Measurements from ENCODE around the gene DCUN1D2. TPM values are rescaled to one million over a fixed set of nuclear protein-coding genes. Genes with fewer than 3 reads are reported as not detected.

DCUN1D2 gene
- total RNA-seq, result 10 to 100 TPM; 18.7 to 28.4 (median 20.2) TPM

- Histone ChIP-seq H3K27ac (peak within 1 kb of the TSS; percentile 89 to 96 (median 92)), H3K4me1 (peaks cover 11 to 59% (median 43%) of the 10 kb centered on the region in 4 donors), H3K4me3 (peak within 1 kb of the TSS; percentile 75 to 96 (median 80)), H3K9me3 (no peaks in the 10 kb centered on the region), H3K36me3 (peaks cover 0 to 4% (median 0%) of the 10 kb centered on the region in 4 donors), H3K27me3 (no peaks in the 10 kb centered on the region)
- TF ChIP-seq EP300 (IDR thresholded peaks at IDR 0.05; ENCODE audit: low read depth), result no peak
- TF ChIP-seq POLR2AphosphoS5 (IDR thresholded peaks at IDR 0.05), result peak; percentile 76 to 88 (median 78)
- peak; percentile 80 for TF ChIP-seq POLR2A (IDR thresholded peaks at IDR 0.05)
- no peak for TF ChIP-seq CTCF (IDR thresholded peaks at IDR 0.05)
- peak; percentile 94 for DNase-seq
- intact Hi-C loops (cut with DNase I; ENCODE audit: low total_unique reads) (no loop called here), in situ Hi-C loops (cut with MboI; ENCODE audit: low pct_ligation_motif_present in 1 of 4, low pct_unique_long_range_greater_than_20kb in 1 of 4, low sequenced_read_pairs in 3 of 4) (no loop called here)
- 0 to 1% methylated on average over 8 to 46 of the region's 115 CpGs for WGBS, 2 donors (ENCODE audit: low coverage in 1 of 2)
Measured at GRCh38 chr13:113490496-113491417, at the start of gene DCUN1D2. TSS of gene DCUN1D2 (minus strand) at chr13:113490711. CDS start at chr13:113490669, 42 bp downstream.

- Histone ChIP-seq H3K4me3 (no peak overlapping the region), H3K27ac (no peak overlapping the region), H3K4me1 (peaks cover 0 to 8% (median 2%) of the 10 kb centered on the region in 4 donors), H3K9me3 (no peaks in the 10 kb centered on the region), H3K36me3 (no peaks in the 10 kb centered on the region), H3K27me3 (no peaks in the 10 kb centered on the region)
- no peak for DNase-seq
- in situ Hi-C loops (cut with MboI; ENCODE audit: low pct_ligation_motif_present in 1 of 4, low pct_unique_long_range_greater_than_20kb in 1 of 4, low sequenced_read_pairs in 3 of 4), result no loop called here
- WGBS, 2 donors (ENCODE audit: low coverage in 1 of 2), result 96 to 98% methylated on average over 7 to 15 of the region's 15 CpGs
- TF ChIP-seq EP300 (IDR thresholded peaks at IDR 0.05; ENCODE audit: low read depth), result no peak
- intact Hi-C loops (cut with DNase I; ENCODE audit: low total_unique reads), result no loop called here
Measured at GRCh38 chr13:113539822-113540221, 49.3 kb upstream of the DCUN1D2 start.

- peaks cover 0 to 10% (median 5%) of the 10 kb centered on the region in 4 donors for H3K4me1 ChIP-seq
- intact Hi-C loops (cut with DNase I; ENCODE audit: low total_unique reads) (no loop called here), in situ Hi-C loops (cut with MboI; ENCODE audit: low pct_ligation_motif_present in 1 of 4, low pct_unique_long_range_greater_than_20kb in 1 of 4, low sequenced_read_pairs in 3 of 4) (no loop called here)
- no peaks in the 10 kb centered on the region for H3K36me3 ChIP-seq
- no peaks in the 10 kb centered on the region for H3K9me3 ChIP-seq
- H3K4me3 ChIP-seq, result no peak overlapping the region
- H3K27ac ChIP-seq, result no peak overlapping the region
- no peak for TF ChIP-seq EP300 (IDR thresholded peaks at IDR 0.05; ENCODE audit: low read depth)
- TF ChIP-seq POLR2AphosphoS5 (IDR thresholded peaks at IDR 0.05), result no peak
- TF ChIP-seq CTCF (IDR thresholded peaks at IDR 0.05), result no peak
- no peak for TF ChIP-seq POLR2A (IDR thresholded peaks at IDR 0.05)
- DNase-seq, result no peak
- WGBS, 2 donors (ENCODE audit: low coverage in 1 of 2), result 73 to 96% methylated on average over 3 to 18 of the region's 18 CpGs
- H3K27me3 ChIP-seq, result no peaks in the 10 kb centered on the region
Measured at GRCh38 chr13:113539176-113539575, 48.7 kb upstream of the DCUN1D2 start.

- TF ChIP-seq POLR2AphosphoS5 (IDR thresholded peaks at IDR 0.05) (no peak), EP300 (IDR thresholded peaks at IDR 0.05; ENCODE audit: low read depth) (no peak), POLR2A (IDR thresholded peaks at IDR 0.05) (no peak)
- Histone ChIP-seq H3K9me3 (no peaks in the 10 kb centered on the region), H3K27ac (no peak overlapping the region), H3K4me1 (peaks cover 0 to 10% (median 5%) of the 10 kb centered on the region in 4 donors), H3K36me3 (no peaks in the 10 kb centered on the region), H3K4me3 (no peak overlapping the region), H3K27me3 (no peaks in the 10 kb centered on the region)
- no peak for DNase-seq
- WGBS, 2 donors (ENCODE audit: low coverage in 1 of 2), result 88 to 97% methylated on average over 5 to 28 of the region's 28 CpGs
- in situ Hi-C loops (cut with MboI; ENCODE audit: low pct_ligation_motif_present in 1 of 4, low pct_unique_long_range_greater_than_20kb in 1 of 4, low sequenced_read_pairs in 3 of 4), result no loop called here
- intact Hi-C loops (cut with DNase I; ENCODE audit: low total_unique reads), result no loop called here
Measured at GRCh38 chr13:113538689-113539058, 48.2 kb upstream of the DCUN1D2 start.

GRCh38 chr13:113537909-113538688, 47.6 kb upstream of the DCUN1D2 start:
- intact Hi-C loops (cut with DNase I; ENCODE audit: low total_unique reads) (no loop called here), in situ Hi-C loops (cut with MboI; ENCODE audit: low pct_ligation_motif_present in 1 of 4, low pct_unique_long_range_greater_than_20kb in 1 of 4, low sequenced_read_pairs in 3 of 4) (no loop called here)
- no peaks in the 10 kb centered on the region for H3K9me3 ChIP-seq
- DNase-seq, result no peak
- H3K4me1 ChIP-seq, result peaks cover 0 to 10% (median 5%) of the 10 kb centered on the region in 4 donors
- TF ChIP-seq POLR2AphosphoS5 (IDR thresholded peaks at IDR 0.05) (no peak), POLR2A (IDR thresholded peaks at IDR 0.05) (no peak), CTCF (IDR thresholded peaks at IDR 0.05) (no peak), EP300 (IDR thresholded peaks at IDR 0.05; ENCODE audit: low read depth) (no peak)
- no peak overlapping the region for H3K27ac ChIP-seq
- H3K4me3 ChIP-seq, result no peak overlapping the region
- no peaks in the 10 kb centered on the region for H3K27me3 ChIP-seq
- no peaks in the 10 kb centered on the region for H3K36me3 ChIP-seq
- 90 to 93% methylated on average over 2 to 21 of the region's 21 CpGs for WGBS, 2 donors (ENCODE audit: low coverage in 1 of 2)

All from transverse colon (tissue), 4 donors.